ENCODE data around the gene SLC6A3. TPM values are rescaled to one million over a fixed set of nuclear protein-coding genes. Genes with fewer than 3 reads are reported as not detected.
"Not testable (repeated sequence)": the region's sequence is repeated elsewhere in the genome, so short reads cannot be mapped to it uniquely, and the experiment has no call there.

The SLC6A3 gene
- total and polyA plus RNA-seq, 10 donors, result 0.02 to 0.27 (median 0.07) TPM; not detected in 4

DNA sequence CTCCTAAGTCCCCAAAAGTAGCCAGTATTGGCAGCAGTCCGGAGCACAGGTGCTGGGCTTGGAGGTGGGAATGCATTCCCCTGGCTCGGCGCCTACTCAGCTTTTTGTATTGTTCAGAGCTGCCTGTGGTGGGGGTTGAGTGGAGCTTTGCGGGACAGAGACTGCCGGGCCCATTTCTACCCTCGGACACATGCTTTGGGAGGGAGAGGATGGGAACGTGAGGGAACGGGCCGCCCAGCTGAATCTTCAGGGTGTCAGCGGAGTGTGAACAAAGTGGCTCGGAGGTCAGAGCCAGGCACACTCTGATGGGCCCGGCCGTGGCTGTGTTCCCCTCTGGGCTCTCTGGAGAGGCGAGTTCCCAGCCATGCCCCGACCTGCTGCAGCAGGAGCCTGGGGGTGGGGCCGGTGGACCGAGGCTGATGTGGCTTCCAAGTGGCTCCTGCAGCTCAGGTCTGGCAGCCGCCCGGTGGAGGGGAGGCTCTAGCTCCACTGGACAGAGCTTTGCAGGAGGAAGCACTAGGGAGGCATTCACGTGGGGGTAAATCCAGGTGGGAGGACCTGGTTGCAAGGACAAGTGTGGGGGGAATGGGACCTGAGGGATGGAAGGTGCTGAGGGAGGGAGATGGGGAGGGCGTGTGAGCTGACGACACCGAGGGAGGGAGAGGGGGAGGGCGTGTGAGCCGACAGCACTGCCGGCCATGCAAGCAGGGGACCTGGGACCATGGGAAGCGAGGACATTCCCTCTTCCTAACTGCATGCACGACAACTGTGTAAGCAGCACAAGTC, 31.1 kb upstream of the SLC6A3 start:
- no peaks in the 10 kb centered on the region for H3K27me3 ChIP-seq (replicated peaks in 1 of 7)
- peak overlapping the region in 7 of 8 donors; percentile 80 to 96 (median 84) for H3K27ac ChIP-seq
- peak overlapping the region in 1 of 8 donors; percentile 58 for H3K4me3 ChIP-seq
- 92 to 94% (median 93%) methylated on average over 23 to 28 of the region's 28 CpGs for WGBS, 5 donors
- intact Hi-C loops (cut with DNase I; ENCODE audit: low total_unique reads), result no loop called here
- peak; percentile 81 for DNase-seq
- peaks cover 2 to 95% (median 73%) of the 10 kb centered on the region in 6 donors for H3K36me3 ChIP-seq
- no peaks in the 10 kb centered on the region for H3K9me3 ChIP-seq
- peaks cover 14 to 57% (median 37%) of the 10 kb centered on the region in 6 donors for H3K4me1 ChIP-seq
- TF ChIP-seq POLR2A (IDR thresholded peaks at IDR 0.05), result no peak
- TF ChIP-seq, protein P1, sequence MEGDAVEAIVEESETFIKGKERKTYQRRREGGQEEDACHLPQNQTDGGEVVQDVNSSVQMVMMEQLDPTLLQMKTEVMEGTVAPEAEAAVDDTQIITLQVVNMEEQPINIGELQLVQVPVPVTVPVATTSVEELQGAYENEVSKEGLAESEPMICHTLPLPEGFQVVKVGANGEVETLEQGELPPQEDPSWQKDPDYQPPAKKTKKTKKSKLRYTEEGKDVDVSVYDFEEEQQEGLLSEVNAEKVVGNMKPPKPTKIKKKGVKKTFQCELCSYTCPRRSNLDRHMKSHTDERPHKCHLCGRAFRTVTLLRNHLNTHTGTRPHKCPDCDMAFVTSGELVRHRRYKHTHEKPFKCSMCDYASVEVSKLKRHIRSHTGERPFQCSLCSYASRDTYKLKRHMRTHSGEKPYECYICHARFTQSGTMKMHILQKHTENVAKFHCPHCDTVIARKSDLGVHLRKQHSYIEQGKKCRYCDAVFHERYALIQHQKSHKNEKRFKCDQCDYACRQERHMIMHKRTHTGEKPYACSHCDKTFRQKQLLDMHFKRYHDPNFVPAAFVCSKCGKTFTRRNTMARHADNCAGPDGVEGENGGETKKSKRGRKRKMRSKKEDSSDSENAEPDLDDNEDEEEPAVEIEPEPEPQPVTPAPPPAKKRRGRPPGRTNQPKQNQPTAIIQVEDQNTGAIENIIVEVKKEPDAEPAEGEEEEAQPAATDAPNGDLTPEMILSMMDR (IDR thresholded peaks at IDR 0.05 in 8 of 11, conservative IDR thresholded peaks at IDR 0.05 in 3 of 11), result no peak
- peak in 2 of 3 donors; percentile 17 to 27 for TF ChIP-seq POLR2AphosphoS5 (IDR thresholded peaks at IDR 0.05)

DNA sequence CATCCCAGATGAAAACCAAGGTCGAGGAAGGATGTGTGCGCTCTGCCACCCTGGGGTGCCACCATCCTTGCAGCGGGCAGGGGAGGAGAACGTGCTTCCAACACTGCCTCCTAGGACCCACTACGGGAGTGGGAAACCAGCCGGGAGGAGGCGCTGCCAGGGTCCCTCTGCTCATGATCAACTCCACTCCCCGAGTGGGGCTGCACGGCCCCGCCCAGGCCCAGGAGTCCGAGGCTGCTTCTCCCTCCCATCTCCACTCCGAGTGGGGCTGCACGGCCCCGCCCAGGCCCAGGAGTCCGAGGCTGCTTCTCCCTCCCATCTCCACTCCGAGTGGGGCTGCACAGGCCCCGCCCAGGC, 30.3 kb upstream of the SLC6A3 start:
- H3K27ac ChIP-seq, result peak overlapping the region in 4 of 8 donors; percentile 75 to 95 (median 84)
- WGBS, 5 donors, result 87 to 96% (median 93%) methylated on average over 2 to 17 of the region's 17 CpGs

DNA sequence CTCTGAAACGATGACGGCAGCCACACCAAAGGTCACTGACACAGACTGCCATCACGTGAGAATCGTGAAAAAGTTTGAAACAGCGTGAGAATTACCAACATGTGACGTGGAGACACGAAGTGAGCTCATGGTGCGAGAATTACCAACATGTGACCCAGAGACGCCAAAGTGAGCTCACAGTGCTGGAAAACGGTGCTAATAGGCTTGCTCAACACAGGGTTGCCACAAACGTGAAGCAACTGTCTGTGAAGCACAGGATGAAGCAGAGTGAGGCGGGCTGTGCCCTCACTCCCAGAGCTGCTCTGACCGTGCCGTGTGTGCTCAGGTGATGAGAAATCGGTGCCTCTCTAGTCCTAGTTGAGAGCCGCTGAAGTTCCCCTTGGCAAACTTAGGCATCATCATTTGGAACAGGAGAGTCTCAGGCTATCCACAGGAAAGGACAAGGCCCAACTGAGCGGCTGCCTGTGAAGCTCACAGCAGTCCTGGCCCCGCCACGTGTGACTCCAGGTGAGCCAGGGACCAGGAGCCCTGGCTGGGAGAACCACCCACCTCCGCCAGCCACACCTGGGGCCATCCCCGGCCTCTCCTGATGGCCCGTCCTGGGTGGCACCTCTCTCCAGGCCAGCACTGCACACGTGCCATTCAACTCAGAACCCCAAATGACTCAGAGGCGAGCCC, 29.8 kb upstream of the SLC6A3 start:
- H3K4me3 ChIP-seq, result peak overlapping the region in 1 of 8 donors; percentile 14
- TF ChIP-seq POLR2AphosphoS5 (IDR thresholded peaks at IDR 0.05) (peak; percentile 2 to 70 (median 64)), POLR2A (IDR thresholded peaks at IDR 0.05) (no peak)
- TF ChIP-seq, protein P1 (IDR thresholded peaks at IDR 0.05 in 8 of 11, conservative IDR thresholded peaks at IDR 0.05 in 3 of 11), result no peak
- no peaks in the 10 kb centered on the region for H3K9me3 ChIP-seq
- H3K27me3 ChIP-seq (replicated peaks in 1 of 7), result no peaks in the 10 kb centered on the region
- 71 to 89% (median 83%) methylated on average over 20 to 24 of the region's 24 CpGs for WGBS, 5 donors
- peak overlapping the region in 4 of 8 donors; percentile 75 to 95 (median 84) for H3K27ac ChIP-seq
- H3K4me1 ChIP-seq, result peaks cover 8 to 43% (median 23%) of the 10 kb centered on the region in 6 donors
- H3K36me3 ChIP-seq, result peaks cover 2 to 97% (median 87%) of the 10 kb centered on the region in 6 donors
- DNase-seq, result peak; percentile 80
- intact Hi-C loops (cut with DNase I; ENCODE audit: low total_unique reads), result no loop called here

More for the DNA sequence above, 30.3 kb upstream of the SLC6A3 start:
- peaks cover 11 to 49% (median 28%) of the 10 kb centered on the region in 6 donors for H3K4me1 ChIP-seq
- intact Hi-C loops (cut with DNase I; ENCODE audit: low total_unique reads); H3K27me3 ChIP-seq (replicated peaks in 1 of 7); H3K9me3 ChIP-seq: not testable (repeated sequence)
- peak overlapping the region in 1 of 8 donors; percentile 14 for H3K4me3 ChIP-seq
- DNase-seq, result peak; percentile 78
- TF ChIP-seq POLR2AphosphoS5 (IDR thresholded peaks at IDR 0.05), result peak in 2 of 3 donors; percentile 30 to 48
- H3K36me3 ChIP-seq, result peaks cover 2 to 96% (median 82%) of the 10 kb centered on the region in 6 donors

DNA sequence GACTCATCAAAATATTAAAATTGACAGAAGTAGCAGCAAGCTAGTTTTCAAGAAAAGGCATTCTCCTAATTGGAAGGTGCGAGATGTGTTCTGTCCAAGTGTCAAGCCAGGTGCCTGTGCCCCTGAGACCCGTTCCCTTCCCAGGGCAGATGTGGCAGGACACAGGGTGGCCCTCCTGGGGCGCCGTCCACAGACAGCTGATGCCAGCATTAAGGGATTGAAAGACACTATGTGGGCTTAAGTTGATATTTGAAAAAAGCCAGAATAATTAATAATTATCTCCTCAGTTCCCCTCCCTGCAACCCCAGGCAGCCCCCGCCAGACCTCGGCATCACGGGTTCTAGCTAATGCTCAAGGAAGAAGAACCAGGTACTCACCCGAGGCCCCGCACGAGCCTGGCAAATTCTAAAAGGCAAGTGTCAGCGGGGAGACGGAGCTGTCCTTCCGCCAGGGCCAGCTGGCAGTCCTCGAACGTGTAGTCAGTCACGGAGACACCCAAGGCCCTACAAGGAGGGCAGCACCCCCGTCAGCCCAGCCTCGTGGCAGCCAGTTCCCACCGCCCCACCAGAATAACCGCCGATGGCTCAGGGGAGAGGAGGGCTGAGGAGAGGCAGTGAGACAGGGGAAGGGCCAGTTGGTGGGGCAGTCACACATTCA, 29.1 kb upstream of the SLC6A3 start:
- Histone ChIP-seq H3K27me3 (replicated peaks in 1 of 7) (no peaks in the 10 kb centered on the region), H3K4me3 (peak overlapping the region in 1 of 8 donors; percentile 14), H3K36me3 (peaks cover 2 to 100% (median 92%) of the 10 kb centered on the region in 6 donors), H3K9me3 (no peaks in the 10 kb centered on the region), H3K4me1 (peaks cover under 1 to 36% (median 16%) of the 10 kb centered on the region in 6 donors), H3K27ac (peak overlapping the region in 4 of 8 donors; percentile 75 to 95 (median 84))
- TF ChIP-seq POLR2AphosphoS5 (IDR thresholded peaks at IDR 0.05), result peak in 2 of 3 donors; percentile 11 to 47
- TF ChIP-seq, protein P1 (IDR thresholded peaks at IDR 0.05 in 8 of 11, conservative IDR thresholded peaks at IDR 0.05 in 3 of 11), result no peak
- DNase-seq, result peak; percentile 76
- 93 to 97% (median 95%) methylated on average over 21 of the region's 21 CpGs for WGBS, 5 donors
- intact Hi-C loops (cut with DNase I; ENCODE audit: low total_unique reads), result no loop called here

Data from spleen (tissue), 11 donors.